NCI-H345 (cell line): Measurements from ENCODE around the gene CCT5.
"Not testable (repeated sequence)": the region's sequence is repeated elsewhere in the genome, so short reads cannot be mapped to it uniquely, and the experiment has no call there.

ENCODE experiments used
- DNase-seq: peaks from one replicate; lab custom pipeline; 2025; lab: John Stamatoyannopoulos, UW

CCT5 gene

DNA sequence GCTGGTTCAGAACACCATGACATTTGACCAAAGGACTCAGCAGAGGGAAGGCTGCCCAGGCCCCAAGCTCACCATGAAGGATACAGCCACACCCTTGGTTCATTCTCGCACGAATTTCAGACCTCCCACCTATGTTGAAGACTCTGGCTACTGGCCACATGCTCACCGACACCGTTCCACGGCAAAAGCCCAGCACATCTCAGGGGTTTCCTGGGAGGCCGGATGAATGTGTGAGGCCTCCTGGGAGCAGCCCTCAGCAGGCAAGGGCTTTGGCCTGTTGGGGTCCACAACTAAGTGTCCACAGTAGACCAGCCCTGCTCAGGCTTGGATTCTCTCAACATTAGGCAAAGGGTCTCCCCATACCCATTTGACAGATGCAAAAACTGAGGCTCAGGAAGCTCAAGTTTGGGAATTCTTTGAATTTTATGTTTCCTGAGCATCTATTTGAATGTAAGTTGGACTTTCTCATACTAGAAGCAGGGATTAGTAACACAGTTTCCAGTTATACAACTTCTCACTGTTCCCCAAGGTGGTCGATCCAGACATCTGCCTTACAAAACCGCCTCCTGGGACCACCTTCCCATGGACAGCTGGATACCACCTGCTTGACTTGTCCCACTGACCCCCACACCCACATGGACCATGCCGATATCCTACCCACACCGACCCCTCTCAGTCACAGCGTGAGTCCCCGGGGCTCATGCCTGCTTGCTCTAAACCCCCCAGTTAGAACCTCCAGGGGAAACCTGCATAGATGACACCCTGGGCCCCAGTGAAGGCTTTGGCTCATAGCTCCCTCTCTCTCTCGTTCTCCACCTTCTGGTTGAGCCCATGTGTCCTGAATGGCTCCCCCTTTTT lies 27.9 kb downstream of the CCT5 start:
- DNase-seq: no peak

DNA sequence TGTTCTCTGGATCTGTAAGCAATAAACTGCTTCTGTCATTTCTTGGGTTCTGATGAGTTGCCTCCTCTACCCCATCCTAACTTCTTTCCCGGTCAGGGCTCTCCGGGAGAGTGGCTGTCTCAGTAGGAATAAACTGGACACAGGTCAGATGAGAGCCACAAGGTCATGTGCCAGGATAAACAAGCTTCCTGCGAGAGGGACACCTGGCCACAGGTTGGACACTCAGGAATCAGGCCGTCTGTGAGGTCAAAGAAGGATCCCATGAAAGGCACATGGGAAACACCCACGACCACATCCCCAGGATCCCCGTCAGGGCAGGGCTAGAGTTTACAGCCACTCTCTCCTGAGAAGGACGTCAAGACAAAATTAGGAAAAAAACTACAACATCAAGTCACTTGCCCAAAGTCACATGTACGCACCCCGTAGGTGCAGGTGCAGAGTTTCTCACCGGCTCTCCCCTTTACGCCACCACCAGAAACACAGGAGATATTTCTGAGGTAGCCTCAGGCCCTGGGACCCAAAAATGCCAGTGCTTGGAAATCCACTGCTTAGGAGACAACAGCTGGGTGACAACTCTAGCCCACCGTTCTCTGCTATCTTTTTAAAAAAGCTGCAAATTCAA lies 28.7 kb downstream of the CCT5 start:
- no peak for DNase-seq

DNA sequence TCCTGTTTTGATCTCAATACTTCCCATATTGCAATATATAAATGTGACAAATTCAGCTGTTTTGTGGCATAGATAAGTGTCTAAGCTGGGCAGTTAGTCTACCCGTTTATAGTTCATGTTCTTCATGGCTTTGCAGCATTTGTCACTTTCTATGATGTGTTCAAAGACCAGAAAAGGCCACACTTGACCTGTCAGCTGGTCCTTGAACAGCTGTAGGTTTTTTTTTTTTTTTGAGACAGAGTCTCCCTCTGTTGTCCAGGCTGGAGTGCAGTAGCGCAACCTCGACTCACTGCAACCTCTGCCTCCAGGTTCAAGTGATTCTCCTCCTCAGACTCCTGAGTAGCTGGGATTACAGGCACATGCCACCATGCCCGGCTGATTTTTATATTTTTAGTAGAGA lies 29.2 kb downstream of the CCT5 start:
- DNase-seq: no peak

- no peak for DNase-seq
Measured at GRCh38 chr5:10279925-10280720, 30.0 kb downstream of the CCT5 start.

GRCh38 chr5:10283927-10284635 lies 34.0 kb downstream of the CCT5 start:
- peak; percentile 92 for DNase-seq

- not testable (repeated sequence) for DNase-seq
Measured at GRCh38 chr5:10285362-10285761, 35.3 kb downstream of the CCT5 start.

DNA sequence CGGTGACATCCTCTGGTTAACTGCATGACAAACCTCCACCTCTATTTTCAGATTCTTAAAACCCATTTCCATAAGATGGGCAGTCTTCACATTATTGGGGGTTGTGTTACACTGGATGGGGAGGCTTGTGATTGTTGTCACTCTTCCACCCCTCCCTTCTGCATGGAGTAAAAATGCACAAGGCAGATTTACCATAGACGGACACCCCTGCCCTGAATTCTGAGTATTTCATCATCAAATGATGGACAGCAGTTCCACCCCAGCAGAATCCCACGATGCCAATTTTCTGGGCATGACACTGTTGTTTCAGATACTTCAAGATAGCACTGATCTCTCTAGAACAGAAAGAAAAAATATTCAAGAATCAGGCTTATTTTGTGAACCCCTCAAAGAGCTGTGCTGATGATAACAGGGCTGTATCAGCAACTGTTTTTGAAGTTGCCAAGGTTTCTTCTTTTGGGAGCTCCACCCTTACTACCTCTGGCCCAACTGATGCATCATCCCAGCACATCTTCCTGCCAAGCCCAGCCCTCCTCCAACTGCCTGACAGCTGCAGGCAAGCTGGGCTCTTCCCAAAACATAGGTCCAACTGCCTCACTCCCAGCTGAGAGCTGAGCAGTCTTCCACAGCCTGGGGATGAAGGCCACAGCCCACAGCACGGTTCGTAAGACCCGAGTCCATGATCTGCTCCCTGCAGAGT lies 36.2 kb downstream of the CCT5 start:
- DNase-seq: no peak

DNA sequence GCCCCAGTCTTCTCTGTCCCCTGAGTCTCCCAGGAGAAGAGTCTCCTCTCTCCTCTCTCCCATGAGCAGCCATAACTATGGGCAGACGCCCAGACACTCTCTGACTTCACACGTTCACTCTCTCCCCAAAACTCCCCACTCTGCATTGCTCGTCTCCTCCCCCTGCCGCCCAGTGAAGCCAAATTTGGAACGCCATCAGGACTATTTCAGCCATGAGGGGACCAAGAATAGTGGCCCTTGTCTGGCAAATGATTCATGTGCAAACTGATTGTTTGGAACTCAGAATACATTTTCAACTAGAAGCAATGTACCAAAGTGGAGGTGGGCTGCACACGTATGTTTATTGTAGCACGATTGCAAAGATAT lies 36.8 kb downstream of the CCT5 start:
- DNase-seq: no peak

DNA sequence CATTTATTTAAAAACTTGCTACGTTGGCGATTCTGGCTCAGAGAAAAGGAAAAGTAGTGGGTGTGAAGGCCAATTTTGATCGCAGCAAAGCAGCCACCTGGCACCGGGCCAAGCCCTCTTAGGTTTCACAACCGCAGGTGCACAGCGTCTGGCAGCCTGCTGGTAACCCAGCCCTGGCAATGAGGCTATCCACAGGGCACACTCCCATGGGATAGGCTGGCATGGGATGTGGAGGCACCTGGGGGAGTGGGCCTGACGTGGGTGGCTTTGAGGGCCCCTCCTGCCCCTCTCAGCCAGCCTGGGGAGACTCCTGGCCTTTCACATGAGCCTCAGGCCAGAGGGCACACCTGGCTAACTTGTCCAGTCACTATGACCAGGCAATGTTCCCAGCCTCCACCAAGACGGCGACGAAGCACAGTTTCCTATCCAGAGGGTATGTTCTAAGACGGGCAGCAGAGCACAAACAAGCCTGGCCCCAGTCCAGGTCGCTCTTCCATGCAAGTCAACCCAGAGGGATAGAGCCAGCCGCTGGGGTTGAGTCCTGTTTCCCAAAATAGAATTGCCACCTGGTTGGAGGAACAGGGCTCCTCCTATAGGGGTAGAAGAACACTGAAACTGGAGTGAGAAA lies 38.6 kb downstream of the CCT5 start:
- DNase-seq: peak; percentile 99

GRCh38 chr5:10289353-10289752 lies 39.3 kb downstream of the CCT5 start:
- DNase-seq: peak; percentile 18

GRCh38 chr5:10289991-10290390 lies 39.9 kb downstream of the CCT5 start:
- DNase-seq: no peak

DNA sequence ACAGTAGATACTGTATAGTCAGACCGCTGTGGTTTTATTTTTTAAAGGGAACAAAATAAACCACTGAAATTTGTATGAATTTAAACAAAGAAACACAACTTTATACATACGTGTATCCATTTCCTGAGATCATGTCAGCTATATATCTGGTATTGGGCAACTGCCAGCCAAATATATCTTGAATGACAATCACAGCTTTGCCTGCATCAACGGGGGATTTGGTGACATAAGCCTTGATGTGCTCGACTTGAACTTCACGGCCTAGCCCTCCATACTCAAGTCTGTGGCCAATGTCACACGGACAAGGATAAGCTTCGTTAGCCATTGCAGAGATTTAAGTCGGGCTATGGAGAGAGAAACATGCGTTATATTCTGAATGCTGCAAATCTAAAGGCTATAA lies 40.4 kb downstream of the CCT5 start:
- no peak for DNase-seq

- no peak for DNase-seq
Measured at GRCh38 chr5:10291692-10292339, 41.7 kb downstream of the CCT5 start.

GRCh38 chr5:10293907-10294662 lies 44.0 kb downstream of the CCT5 start:
- DNase-seq: no peak

DNA sequence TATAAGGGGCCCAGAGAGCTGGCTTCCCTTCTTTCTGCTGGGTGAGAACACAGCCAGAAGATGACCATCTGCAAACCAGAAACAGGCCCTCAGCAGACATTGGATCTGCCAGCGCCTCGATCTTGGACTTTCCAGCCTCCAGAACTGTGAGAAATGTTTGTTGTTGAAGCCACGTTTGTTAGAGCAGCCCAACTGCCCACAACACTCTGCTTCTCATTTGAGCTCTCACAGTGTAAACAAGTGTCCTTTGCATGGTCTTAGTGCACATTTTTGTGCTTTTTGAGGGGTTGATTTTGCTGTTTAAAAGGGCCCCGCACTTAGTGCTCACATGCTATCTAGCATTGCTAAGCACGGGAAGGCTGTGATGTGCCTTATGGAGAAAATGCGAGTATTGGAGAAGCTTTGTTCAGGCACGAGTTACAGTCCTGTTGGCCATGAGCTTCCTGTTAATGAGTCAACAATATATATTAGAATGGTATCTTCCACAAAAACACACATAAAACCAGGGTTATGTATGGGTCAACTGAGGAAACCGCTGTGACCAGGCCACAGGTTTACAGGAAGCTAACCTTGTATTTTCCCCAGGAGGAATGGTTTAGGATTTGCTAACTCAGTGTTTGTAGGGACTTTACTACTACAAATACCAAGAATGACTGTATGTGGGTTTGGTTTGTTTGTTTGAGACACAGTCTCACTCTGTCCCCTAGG lies 45.7 kb downstream of the CCT5 start:
- no peak for DNase-seq

DNA sequence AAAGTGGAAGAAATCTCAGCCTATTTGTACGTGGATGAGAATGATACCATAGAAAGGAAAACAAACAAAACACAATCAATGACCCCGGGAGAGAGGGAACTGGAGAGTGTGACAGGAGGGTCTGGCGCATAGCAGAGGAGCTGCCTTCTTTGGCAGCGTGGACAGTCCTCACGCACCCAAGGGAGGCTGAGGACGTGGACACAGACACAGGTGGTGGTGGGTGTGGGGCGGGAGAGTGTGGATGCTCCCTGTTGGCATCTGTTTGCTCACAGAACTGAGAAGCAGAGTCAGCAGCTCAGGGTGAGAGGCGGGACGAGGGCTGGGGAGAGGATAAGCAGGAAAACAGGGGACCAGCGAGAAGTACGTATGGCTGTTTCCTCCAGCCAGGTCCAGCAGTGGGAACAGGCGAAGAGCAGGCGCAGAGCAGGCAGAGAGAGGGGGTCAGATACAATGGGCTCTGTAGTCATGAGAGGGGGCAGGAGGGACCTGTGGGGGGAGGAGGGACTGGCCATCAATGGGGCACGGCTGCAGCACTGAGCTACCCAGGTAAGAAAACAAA lies 47.6 kb downstream of the CCT5 start:
- DNase-seq: peak; percentile 29

- DNase-seq: no peak
Measured at GRCh38 chr5:10300246-10300645, 50.2 kb downstream of the CCT5 start.

GRCh38 chr5:10301266-10301665 lies 51.2 kb downstream of the CCT5 start:
- DNase-seq: peak; percentile 66
